T-helper 1 cell treated with Interleukin-12 subunit alpha and Interleukin-12 subunit beta and Interleukin-4 antibody, amounts not matched to agents 30 μg/mL and 1 μg/mL, for 36 hours (primary cell): ENCODE data around the gene ILRUN.
"Not testable (repeated sequence)": the region's sequence is repeated elsewhere in the genome, so short reads cannot be mapped to it uniquely, and the experiment has no call there.

Experiments used
- H3K27ac Mint-ChIP-seq: one replicate; pipeline ENCODE4 v1.8.0; 2021; ENCODE audit warnings: mild to moderate bottlenecking, mixed read lengths
- H3K27me3 Mint-ChIP-seq: one replicate; pipeline ENCODE4 v1.8.0; 2021; ENCODE audit warnings: low read depth, mixed read lengths
- H3K36me3 Mint-ChIP-seq: one replicate; pipeline ENCODE4 v1.8.0; 2021; ENCODE audit warnings: low read depth, mixed read lengths
- H3K4me1 Mint-ChIP-seq: one replicate; pipeline ENCODE4 v1.8.0; 2021; ENCODE audit warnings: low read depth, mixed read lengths
- H3K4me3 Mint-ChIP-seq: one replicate; pipeline ENCODE4 v1.8.0; 2021; ENCODE audit warnings: mild to moderate bottlenecking, moderate library complexity, mixed read lengths
- H3K9me3 Mint-ChIP-seq: one replicate; pipeline ENCODE4 v1.8.0; 2021; ENCODE audit warnings: mixed read lengths

Gene ILRUN

GRCh38 chr6:34680802-34681515 lies 15.6 kb downstream of the ILRUN start:
- H3K27ac Mint-ChIP-seq = no peak overlapping the region
- peaks cover 12% of the 10 kb centered on the region for H3K4me1 Mint-ChIP-seq

GRCh38 chr6:34680313-34680712 lies 16.3 kb downstream of the ILRUN start:
- not testable (repeated sequence) for H3K27ac Mint-ChIP-seq, H3K36me3 Mint-ChIP-seq, H3K27me3 Mint-ChIP-seq, H3K9me3 Mint-ChIP-seq, H3K4me3 Mint-ChIP-seq
- peaks cover 13% of the 10 kb centered on the region for H3K4me1 Mint-ChIP-seq

More at GRCh38 chr6:34680802-34681515, 15.6 kb downstream of the ILRUN start:
- H3K27me3 Mint-ChIP-seq = no peaks in the 10 kb centered on the region
- H3K4me3 Mint-ChIP-seq = no peak overlapping the region
- H3K36me3 Mint-ChIP-seq = peaks cover 5% of the 10 kb centered on the region
- no peaks in the 10 kb centered on the region for H3K9me3 Mint-ChIP-seq

GRCh38 chr6:34679552-34680253 lies 16.9 kb downstream of the ILRUN start:
- no peaks in the 10 kb centered on the region for H3K9me3 Mint-ChIP-seq
- H3K27ac Mint-ChIP-seq = peak overlapping the region; percentile 19
- H3K36me3 Mint-ChIP-seq = peaks cover 2% of the 10 kb centered on the region
- peaks cover 10% of the 10 kb centered on the region for H3K4me1 Mint-ChIP-seq
- no peak overlapping the region for H3K4me3 Mint-ChIP-seq
- H3K27me3 Mint-ChIP-seq = no peaks in the 10 kb centered on the region

- H3K9me3 Mint-ChIP-seq = no peaks in the 10 kb centered on the region
- no peak overlapping the region for H3K27ac Mint-ChIP-seq
- peaks cover 2% of the 10 kb centered on the region for H3K36me3 Mint-ChIP-seq
- H3K27me3 Mint-ChIP-seq = no peaks in the 10 kb centered on the region
- H3K4me1 Mint-ChIP-seq = peaks cover 38% of the 10 kb centered on the region
- no peak overlapping the region for H3K4me3 Mint-ChIP-seq
These were observed 20.4 kb downstream of the ILRUN start for GRCh38 chr6:34676140-34676539.

GRCh38 chr6:34674930-34675329 lies 21.6 kb downstream of the ILRUN start:
- H3K9me3 Mint-ChIP-seq, H3K27me3 Mint-ChIP-seq, H3K27ac Mint-ChIP-seq, H3K4me3 Mint-ChIP-seq, H3K36me3 Mint-ChIP-seq: not testable (repeated sequence)
- H3K4me1 Mint-ChIP-seq = peaks cover 46% of the 10 kb centered on the region

GRCh38 chr6:34674268-34674639 lies 22.3 kb downstream of the ILRUN start:
- H3K4me1 Mint-ChIP-seq = peaks cover 43% of the 10 kb centered on the region
- H3K27ac Mint-ChIP-seq = peak overlapping the region; percentile 97
- H3K27me3 Mint-ChIP-seq = no peaks in the 10 kb centered on the region
- H3K9me3 Mint-ChIP-seq = no peaks in the 10 kb centered on the region
- no peak overlapping the region for H3K4me3 Mint-ChIP-seq
- peaks cover 5% of the 10 kb centered on the region for H3K36me3 Mint-ChIP-seq

GRCh38 chr6:34673064-34673463 lies 23.5 kb downstream of the ILRUN start:
- peak overlapping the region; percentile 97 for H3K27ac Mint-ChIP-seq
- peak overlapping the region; percentile 80 for H3K4me3 Mint-ChIP-seq
- no peaks in the 10 kb centered on the region for H3K9me3 Mint-ChIP-seq
- peaks cover 5% of the 10 kb centered on the region for H3K36me3 Mint-ChIP-seq
- H3K27me3 Mint-ChIP-seq = no peaks in the 10 kb centered on the region
- H3K4me1 Mint-ChIP-seq = peaks cover 44% of the 10 kb centered on the region

GRCh38 chr6:34672657-34673043 lies 23.9 kb downstream of the ILRUN start:
- Mint-ChIP-seq H3K4me1 (peaks cover 47% of the 10 kb centered on the region), H3K27ac (peak overlapping the region; percentile 97), H3K27me3 (no peaks in the 10 kb centered on the region), H3K9me3 (no peaks in the 10 kb centered on the region), H3K4me3 (peak overlapping the region; percentile 80), H3K36me3 (peaks cover 6% of the 10 kb centered on the region)

GRCh38 chr6:34671801-34672656 lies 24.5 kb downstream of the ILRUN start:
- peak overlapping the region; percentile 80 for H3K4me3 Mint-ChIP-seq
- H3K36me3 Mint-ChIP-seq = peaks cover 6% of the 10 kb centered on the region
- H3K9me3 Mint-ChIP-seq = no peaks in the 10 kb centered on the region
- H3K4me1 Mint-ChIP-seq = peaks cover 48% of the 10 kb centered on the region
- peak overlapping the region; percentile 97 for H3K27ac Mint-ChIP-seq
- no peaks in the 10 kb centered on the region for H3K27me3 Mint-ChIP-seq

GRCh38 chr6:34671367-34671766 lies 25.2 kb downstream of the ILRUN start:
- peaks cover 54% of the 10 kb centered on the region for H3K4me1 Mint-ChIP-seq

GRCh38 chr6:34668799-34669198 lies 27.8 kb downstream of the ILRUN start:
- Mint-ChIP-seq H3K36me3 (peaks cover 13% of the 10 kb centered on the region), H3K4me1 (peaks cover 63% of the 10 kb centered on the region)
- H3K27me3 Mint-ChIP-seq, H3K27ac Mint-ChIP-seq, H3K9me3 Mint-ChIP-seq, H3K4me3 Mint-ChIP-seq: not testable (repeated sequence)

More at GRCh38 chr6:34671367-34671766, 25.2 kb downstream of the ILRUN start:
- peak overlapping the region; percentile 66 for H3K4me3 Mint-ChIP-seq
- H3K9me3 Mint-ChIP-seq = no peaks in the 10 kb centered on the region
- no peaks in the 10 kb centered on the region for H3K27me3 Mint-ChIP-seq
- peak overlapping the region; percentile 97 for H3K27ac Mint-ChIP-seq
- peaks cover 5% of the 10 kb centered on the region for H3K36me3 Mint-ChIP-seq

- Mint-ChIP-seq H3K4me1 (peaks cover 60% of the 10 kb centered on the region), H3K36me3 (peaks cover 15% of the 10 kb centered on the region), H3K4me3 (no peak overlapping the region), H3K9me3 (peaks cover 3% of the 10 kb centered on the region), H3K27ac (no peak overlapping the region), H3K27me3 (no peaks in the 10 kb centered on the region)
These were observed 28.9 kb downstream of the ILRUN start for GRCh38 chr6:34667481-34668238.

- Mint-ChIP-seq H3K36me3 (peaks cover 15% of the 10 kb centered on the region), H3K27me3 (no peaks in the 10 kb centered on the region), H3K4me3 (no peak overlapping the region), H3K4me1 (peaks cover 43% of the 10 kb centered on the region), H3K9me3 (peaks cover 3% of the 10 kb centered on the region), H3K27ac (peak overlapping the region; percentile 88)
These were observed 31.5 kb downstream of the ILRUN start for GRCh38 chr6:34665019-34665418.
